H9 (cell line): ENCODE measurements around the gene TRAK1. TPM values are rescaled to one million over a fixed set of nuclear protein-coding genes. Genes with fewer than 3 reads are reported as not detected.
A peak's percentile ranks its signal among the peaks of the same experiment; 100 is the strongest.

ENCODE experiments used
- DNase-seq: peaks from one replicate; pipeline ENCODE4 v3.0.0-alpha.2; 2017
- H2AFZ ChIP-seq: one replicate; pipeline ENCODE4 v1.6.1; 2013; ENCODE audit warnings: mild to moderate bottlenecking, low read length, control low read depth, moderate library complexity
- H2AK5ac ChIP-seq: 2 replicates; pipeline ENCODE4 v1.6.1; 2013; ENCODE audit warnings: low read length, control low read depth, mixed read lengths; ENCODE audit not compliant: insufficient read length
- H2BK120ac ChIP-seq: one replicate; pipeline ENCODE4 v1.6.1; 2013; ENCODE audit warnings: low read depth, mild to moderate bottlenecking, low read length, control low read depth, inconsistent platforms; ENCODE audit not compliant: poor library complexity, severe bottlenecking
- H2BK12ac ChIP-seq: 2 replicates; pipeline ENCODE4 v1.6.1; 2013; ENCODE audit warnings: low read length, control low read depth, mixed read lengths, low read depth; ENCODE audit not compliant: insufficient read length
- H2BK15ac ChIP-seq: 2 replicates; pipeline ENCODE4 v1.6.1; 2013; ENCODE audit warnings: low read depth, low read length, control low read depth
- H2BK20ac ChIP-seq: one replicate; pipeline ENCODE4 v1.6.1; 2013; ENCODE audit warnings: low read depth, mild to moderate bottlenecking, low read length, control low read depth, inconsistent platforms; ENCODE audit not compliant: poor library complexity, severe bottlenecking
- H2BK5ac ChIP-seq: 2 replicates; pipeline ENCODE4 v1.6.1; 2013; ENCODE audit warnings: low read length, control low read depth, mixed read lengths; ENCODE audit not compliant: insufficient read length
- H3K14ac ChIP-seq: 2 replicates; pipeline ENCODE4 v1.6.1; 2013; ENCODE audit warnings: low read length, control low read depth; ENCODE audit not compliant: insufficient read depth
- H3K18ac ChIP-seq: 2 replicates; pipeline ENCODE4 v1.6.1; 2013; ENCODE audit warnings: low read depth, mild to moderate bottlenecking, mixed read lengths, low read length, control low read depth; ENCODE audit not compliant: insufficient read length
- H3K23ac ChIP-seq: 2 replicates; pipeline ENCODE4 v1.6.1; 2013; ENCODE audit warnings: low read length, control low read depth, mixed read lengths, low read depth; ENCODE audit not compliant: insufficient read length
- H3K23me2 ChIP-seq: 2 replicates; pipeline ENCODE4 v1.6.1; 2013; ENCODE audit warnings: low read depth, mild to moderate bottlenecking, mixed read lengths, low read length, control low read depth; ENCODE audit not compliant: insufficient read length, poor library complexity, severe bottlenecking
- H3K27ac ChIP-seq: 2 replicates; pipeline ENCODE4 v1.5.1; 2013; ENCODE audit warnings: low read length, control low read depth, mixed read lengths, low read depth; ENCODE audit not compliant: insufficient read length
- H3K27me3 ChIP-seq: 2 replicates; pipeline ENCODE4 v1.6.1; 2013; ENCODE audit warnings: low read length, control low read depth, inconsistent platforms; ENCODE audit not compliant: insufficient read depth
- H3K4ac ChIP-seq: 2 replicates; pipeline ENCODE4 v1.6.1; 2013; ENCODE audit warnings: low read depth, mild to moderate bottlenecking, control low read depth, inconsistent platforms, low read length, moderate library complexity
- H3K4me1 ChIP-seq: 2 replicates; pipeline ENCODE4 v1.6.1; 2013; ENCODE audit warnings: low read length, control low read depth, inconsistent platforms; ENCODE audit not compliant: insufficient read depth
- H3K4me2 ChIP-seq: 2 replicates; pipeline ENCODE4 v1.6.1; 2013; ENCODE audit warnings: low read length, control low read depth, mixed read lengths; ENCODE audit not compliant: insufficient read length, insufficient read depth
- H3K56ac ChIP-seq: 2 replicates; pipeline ENCODE4 v1.6.1; 2013; ENCODE audit warnings: low read depth, mild to moderate bottlenecking, mixed read lengths, low read length, control low read depth; ENCODE audit not compliant: insufficient read length
- H3K79me1 ChIP-seq: 2 replicates; pipeline ENCODE4 v1.6.1; 2013; ENCODE audit warnings: low read depth, mild to moderate bottlenecking, moderate library complexity, low read length, control low read depth, inconsistent platforms; ENCODE audit not compliant: insufficient read depth, poor library complexity, severe bottlenecking
- H3K79me2 ChIP-seq: 2 replicates; pipeline ENCODE4 v1.6.1; 2013; ENCODE audit warnings: low read length, control low read depth, inconsistent platforms; ENCODE audit not compliant: insufficient read depth
- H3K9ac ChIP-seq: 2 replicates; pipeline ENCODE4 v1.6.1; 2013; ENCODE audit warnings: low read length, control low read depth, mixed read lengths; ENCODE audit not compliant: insufficient read length; ENCODE audit errors: extremely low read depth
- H3K9me3 ChIP-seq: one replicate; pipeline ENCODE4 v1.6.1; 2013; ENCODE audit warnings: low read depth, low read length, inconsistent platforms; ENCODE audit not compliant: control insufficient read depth
- H3T11ph ChIP-seq: one replicate; pipeline ENCODE4 v1.6.1; 2013; ENCODE audit warnings: mild to moderate bottlenecking, low read length, control low read depth, inconsistent platforms
- H4K20me1 ChIP-seq: one replicate; pipeline ENCODE4 v1.6.1; 2013; ENCODE audit not compliant: control insufficient read depth, insufficient read length, insufficient read depth
- H4K5ac ChIP-seq: 2 replicates; pipeline ENCODE4 v1.6.1; 2013; ENCODE audit warnings: low read depth, mild to moderate bottlenecking, mixed read lengths, low read length, control low read depth; ENCODE audit not compliant: insufficient read length
- H4K8ac ChIP-seq: replicated peaks from 2 replicates; pipeline ENCODE4 v1.6.1; 2013; ENCODE audit warnings: low read length, control low read depth, mixed read lengths, low read depth; ENCODE audit not compliant: insufficient read length
- H4K91ac ChIP-seq: 2 replicates; pipeline ENCODE4 v1.6.1; 2013; ENCODE audit warnings: low read depth, mild to moderate bottlenecking, moderate library complexity, mixed read lengths, low read length, control low read depth; ENCODE audit not compliant: insufficient read length
- H3K27ac Mint-ChIP-seq, 3 experiments: 2 replicates in 2 of 3; 3 replicates in 1 of 3; pipeline ENCODE4 v1.8.0; 2020 to 2021; ENCODE audit warnings: mixed read lengths in 3 of 3, mild to moderate bottlenecking in 1 of 3, moderate library complexity in 1 of 3
- H3K27me3 Mint-ChIP-seq: 2 replicates; pipeline ENCODE4 v1.8.0; 2021; ENCODE audit warnings: low read depth, mild to moderate bottlenecking, moderate library complexity, mixed read lengths
- H3K36me3 Mint-ChIP-seq, 3 experiments: 2 replicates in 2 of 3; 3 replicates in 1 of 3; pipeline ENCODE4 v1.8.0; 2020 to 2021; ENCODE audit warnings: low read depth in 3 of 3, mixed read lengths in 3 of 3; ENCODE audit not compliant: insufficient read depth in 1 of 3
- H3K4me1 Mint-ChIP-seq, 2 experiments: 2 replicates each; pipeline ENCODE4 v1.8.0; 2020; ENCODE audit warnings: mixed read lengths in 2 of 2
- H3K4me3 Mint-ChIP-seq, 2 experiments: 2 replicates in 1 of 2; 3 replicates in 1 of 2; pipeline ENCODE4 v1.8.0; 2020 to 2021; ENCODE audit warnings: mild to moderate bottlenecking in 2 of 2, mixed read lengths in 2 of 2, moderate library complexity in 1 of 2
- H3K9me3 Mint-ChIP-seq, 2 experiments: 2 replicates in 1 of 2; 3 replicates in 1 of 2; pipeline ENCODE4 v1.8.0; 2020; ENCODE audit warnings: mild to moderate bottlenecking in 2 of 2, mixed read lengths in 2 of 2, moderate library complexity in 1 of 2
- CTCF ChIP-seq: fragments of 200-600 bp; sonication (generic); conservative IDR thresholded peaks from 3 replicates; pipeline ENCODE4 v1.8.0; 2021; ENCODE audit warnings: antibody characterized with exemption, mild to moderate bottlenecking
- WGBS: extraction: QIAGEN DNeasy Blood & Tissue Kit; methylation state at CpG from one replicate; pipeline ENCODE4 v1.1.7; 2013; ENCODE audit warnings: missing lambda C conversion rate, low lambda C conversion rate, mixed read lengths; ENCODE audit not compliant: insufficient read length; ENCODE audit errors: extremely low coverage; 5-methylcytosine and 5-hydroxymethylcytosine counted together
- total RNA-seq: library from RNA; stranded (reverse); gene quantifications from 2 replicates; pipeline ENCODE4 v1.2.1, GENCODE V29; 2021

The TRAK1 gene
- total RNA-seq, 1 experiment from 2014 or later: 34.2 TPM

DNA sequence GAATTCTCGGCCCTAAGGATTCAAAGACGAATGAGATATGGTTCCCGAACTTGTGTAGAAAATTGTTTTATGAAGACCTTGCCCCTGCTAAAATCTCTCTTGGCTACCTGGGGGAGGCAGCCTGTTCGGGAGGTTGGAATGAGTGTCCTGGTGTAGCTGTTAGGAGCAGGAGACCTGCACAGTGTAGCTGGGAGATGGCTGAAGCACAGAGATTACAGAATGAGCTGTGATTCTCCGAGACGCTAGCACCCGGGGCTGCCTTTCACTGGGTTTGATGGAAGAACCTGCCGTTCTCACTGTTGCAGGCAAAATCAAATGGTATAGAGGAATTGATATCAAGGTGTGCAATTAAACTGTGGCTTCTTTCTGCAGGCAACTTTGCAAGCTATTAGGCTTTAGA is 68.0 kb downstream of the TRAK1 start:
- peak overlapping the region; percentile 79 to 86 for H3K4me3 Mint-ChIP-seq

More for the DNA sequence above, 68.0 kb downstream of the TRAK1 start:
- Histone ChIP-seq H4K5ac (no peak overlapping the region), H3T11ph (no peak overlapping the region), H3K79me2 (no peaks in the 10 kb centered on the region; the same call in 1 of the 2 replicates), H3K18ac (no peak overlapping the region), H3K9me3 (no peaks in the 10 kb centered on the region), H2BK15ac (no peak overlapping the region), H3K27me3 (no peaks in the 10 kb centered on the region), H3K27ac (no peak overlapping the region), H3K4me1 (0 out of 2 replicates have a peak, but pooled peaks cover 4% of the 10 kb centered on the region), H3K14ac (no peak overlapping the region), H2BK5ac (no peak overlapping the region), H2BK12ac (no peak overlapping the region), H2AFZ (no peak overlapping the region), H3K23me2 (peaks cover 10% of the 10 kb centered on the region), H3K79me1 (peaks cover 3% of the 10 kb centered on the region), H3K56ac (no peak overlapping the region), H3K9ac (no peak overlapping the region), H4K91ac (no peak overlapping the region), H3K4ac (no peak overlapping the region), H2BK120ac (no peak overlapping the region), H3K4me2 (peak overlapping the region; percentile 93), H4K8ac (no peak overlapping the region), H2AK5ac (no peak overlapping the region), H2BK20ac (no peak overlapping the region), H3K23ac (no peak overlapping the region), H4K20me1 (no peaks in the 10 kb centered on the region)
- H3K36me3 Mint-ChIP-seq: peaks cover 0 to 2% (median 0%) of the 10 kb centered on the region in 3 experiments; a peak in 1 of 7 replicates
- no peaks in the 10 kb centered on the region for H3K9me3 Mint-ChIP-seq
- no peaks in the 10 kb centered on the region for H3K27me3 Mint-ChIP-seq
- peak overlapping the region; percentile 16 to 93 (median 62); a peak in 6 of 7 replicates for H3K27ac Mint-ChIP-seq
- TF ChIP-seq CTCF: no peak
- H3K4me1 Mint-ChIP-seq: peaks cover 28 to 35% of the 10 kb centered on the region in 2 experiments
- no CpG with 5 or more reads among the region's 8 CpGs for whole genome bisulfite sequencing
- DNase-seq: no peak
